Keratinocyte (primary cell): Measurements from ENCODE around the gene DIS3L2. TPM values are rescaled to one million over a fixed set of nuclear protein-coding genes. Genes with fewer than 3 reads are reported as not detected.

Experiments used
- DNase-seq: peaks from one replicate; pipeline ENCODE4 v3.0.0-alpha.2; 2011; ENCODE audit warnings: low read depth, missing footprints, low spot score
- FAIRE-seq: peaks from 2 replicates; lab custom pipeline; 2011; peaks lifted over from hg19 to GRCh38; lab: Jason Lieb, UNC
- H2AFZ ChIP-seq: 2 replicates; pipeline ENCODE4 v1.6.0; 2012; ENCODE audit warnings: low read length, control low read depth, inconsistent platforms; ENCODE audit not compliant: control insufficient read depth
- H3K27ac ChIP-seq: 2 replicates; pipeline ENCODE4 v1.5.1; 2011; ENCODE audit warnings: low read length; ENCODE audit not compliant: control insufficient read depth, insufficient read depth
- H3K27me3 ChIP-seq: 3 replicates; pipeline ENCODE4 v1.6.0; 2011; ENCODE audit warnings: low read length; ENCODE audit not compliant: control insufficient read depth, insufficient read depth; ENCODE audit errors: extremely low read depth
- H3K36me3 ChIP-seq, 2 experiments: 2 replicates in 1 of 2; 3 replicates in 1 of 2; pipeline ENCODE4 v1.5.1; 2011; ENCODE audit warnings: low read length in 2 of 2, mild to moderate bottlenecking in 1 of 2; ENCODE audit not compliant: control insufficient read depth in 2 of 2, insufficient read depth in 2 of 2; ENCODE audit errors: extremely low read depth in 1 of 2
- H3K4me1 ChIP-seq: 3 replicates; pipeline ENCODE4 v1.5.1; 2011; ENCODE audit warnings: low read length; ENCODE audit not compliant: control insufficient read depth, insufficient read depth; ENCODE audit errors: extremely low read depth
- H3K4me2 ChIP-seq: 3 replicates; pipeline ENCODE4 v1.6.0; 2011; ENCODE audit warnings: low read depth, low read length; ENCODE audit not compliant: control insufficient read depth, insufficient read depth; ENCODE audit errors: extremely low read depth
- H3K4me3 ChIP-seq, 3 experiments: fragments of 200-600 bp in 1 of 3; sonication (generic) in 1 of 3; 2 replicates in 2 of 3; 3 replicates in 1 of 3; pipeline ENCODE4 v1.5.1; 2011 to 2016; ENCODE audit warnings: low read length in 3 of 3, mild to moderate bottlenecking in 3 of 3, control low read depth in 2 of 3, inconsistent platforms in 1 of 3, low read depth in 1 of 3, mixed read lengths in 1 of 3, mixed run types in 1 of 3, moderate library complexity in 1 of 3; ENCODE audit not compliant: control insufficient read depth in 2 of 3, insufficient read depth in 2 of 3; ENCODE audit errors: extremely low read depth in 1 of 3
- H3K79me2 ChIP-seq: 2 replicates; pipeline ENCODE4 v1.6.0; 2012; ENCODE audit warnings: low read length; ENCODE audit not compliant: control insufficient read depth, insufficient read depth
- H3K9ac ChIP-seq: 3 replicates; pipeline ENCODE4 v1.6.0; 2011; ENCODE audit warnings: low read length; ENCODE audit not compliant: control insufficient read depth, insufficient read depth; ENCODE audit errors: extremely low read depth
- H3K9me1 ChIP-seq: 3 replicates; pipeline ENCODE4 v1.6.0; 2011; ENCODE audit warnings: low read length; ENCODE audit not compliant: control insufficient read depth, insufficient read depth; ENCODE audit errors: extremely low read depth
- H3K9me3 ChIP-seq: 2 replicates; pipeline ENCODE4 v1.5.1; 2012; ENCODE audit warnings: low read depth, low read length; ENCODE audit not compliant: control insufficient read depth
- H4K20me1 ChIP-seq: 3 replicates; pipeline ENCODE4 v1.6.0; 2011; ENCODE audit warnings: low read length; ENCODE audit not compliant: control insufficient read depth, insufficient read depth; ENCODE audit errors: extremely low read depth
- EZH2 ChIP-seq: IDR thresholded peaks from one replicate; pipeline ENCODE4 v1.6.1; 2012; ENCODE audit warnings: inconsistent platforms, mild to moderate bottlenecking, low read length, moderate library complexity
- dilution Hi-C: fragments of 300-500 bp; cut with MboI; formaldehyde crosslinking; loops from one replicate; pipeline ENCODE4 v1.7.0; 2020; ENCODE audit warnings: low sequenced_read_pairs; ENCODE audit not compliant: extremely low pct_ligation_motif_present
- polyA plus RNA-seq, 5 experiments: library from polyadenylated mRNA; depleted of rRNA in 3 of 5; stranded (reverse) in 3 of 5; stranded (forward) in 1 of 5; unstranded in 1 of 5; fragments of >200 nt; gene quantifications; 1 replicate in 1 of 5; 2 replicates in 3 of 5; 3 replicates in 1 of 5; pipeline versions ENCODE4 v1.2.1 to v1.2.3, GENCODE V29; 2011 to 2012; ENCODE audit warnings: missing spikeins in 2 of 5, low read depth in 1 of 5, low replicate concordance in 1 of 5
- TF ChIP-seq, protein P1 (sequence below), 3 experiments: IDR thresholded peaks in 1 of 3; conservative IDR thresholded peaks in 1 of 3; optimal IDR thresholded peaks in 1 of 3; 2 replicates in 2 of 3; 3 replicates in 1 of 3; pipeline versions ENCODE3 to v1.5.1; 2011; ENCODE audit warnings: low read length in 3 of 3, mild to moderate bottlenecking in 3 of 3, moderate library complexity in 2 of 3, control low read depth in 1 of 3, inconsistent platforms in 1 of 3; ENCODE audit not compliant: insufficient read depth in 2 of 3; ENCODE audit errors: extremely low read depth in 1 of 3

Gene DIS3L2
- polyA plus RNA-seq, 1 donor (not counting 4 experiments of a cell fraction or from before 2014, with no cell fraction given): 8.6 TPM

DNA sequence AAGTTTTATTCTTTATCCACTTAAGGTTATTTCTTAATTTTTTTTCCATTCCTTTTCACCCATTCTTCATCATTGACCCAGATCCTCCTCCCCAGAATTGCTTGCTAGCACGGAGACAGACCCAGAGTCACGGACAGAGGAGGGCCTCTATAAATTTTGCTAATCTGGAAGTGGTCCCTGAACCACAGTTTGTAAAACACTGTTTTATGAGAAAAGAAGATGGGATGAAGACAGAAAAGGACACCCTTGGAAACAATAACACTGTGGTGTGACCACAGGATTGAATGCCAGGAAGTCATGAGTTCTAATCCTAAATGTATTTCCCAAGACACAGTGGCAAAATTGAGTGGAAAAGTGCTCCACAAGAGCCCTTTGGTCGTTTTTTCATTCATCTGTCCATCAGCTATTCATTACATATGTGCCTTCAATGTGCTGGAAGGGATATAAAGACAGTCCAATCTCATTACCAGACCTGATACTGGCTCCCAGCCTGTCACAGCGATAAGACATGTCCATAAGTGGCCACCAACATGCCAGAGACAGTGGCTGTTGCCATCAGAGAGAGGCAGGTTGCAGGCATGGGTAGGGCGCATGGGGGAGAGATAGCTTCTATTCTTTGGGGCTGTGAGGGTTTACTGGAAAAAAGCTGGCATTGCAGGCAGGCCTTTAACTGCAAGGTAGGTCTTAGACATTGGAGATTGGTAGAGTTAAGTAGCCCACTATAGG is 241.8 kb downstream of the DIS3L2 start:
- no peak for TF ChIP-seq EZH2
- TF ChIP-seq, protein P1, sequence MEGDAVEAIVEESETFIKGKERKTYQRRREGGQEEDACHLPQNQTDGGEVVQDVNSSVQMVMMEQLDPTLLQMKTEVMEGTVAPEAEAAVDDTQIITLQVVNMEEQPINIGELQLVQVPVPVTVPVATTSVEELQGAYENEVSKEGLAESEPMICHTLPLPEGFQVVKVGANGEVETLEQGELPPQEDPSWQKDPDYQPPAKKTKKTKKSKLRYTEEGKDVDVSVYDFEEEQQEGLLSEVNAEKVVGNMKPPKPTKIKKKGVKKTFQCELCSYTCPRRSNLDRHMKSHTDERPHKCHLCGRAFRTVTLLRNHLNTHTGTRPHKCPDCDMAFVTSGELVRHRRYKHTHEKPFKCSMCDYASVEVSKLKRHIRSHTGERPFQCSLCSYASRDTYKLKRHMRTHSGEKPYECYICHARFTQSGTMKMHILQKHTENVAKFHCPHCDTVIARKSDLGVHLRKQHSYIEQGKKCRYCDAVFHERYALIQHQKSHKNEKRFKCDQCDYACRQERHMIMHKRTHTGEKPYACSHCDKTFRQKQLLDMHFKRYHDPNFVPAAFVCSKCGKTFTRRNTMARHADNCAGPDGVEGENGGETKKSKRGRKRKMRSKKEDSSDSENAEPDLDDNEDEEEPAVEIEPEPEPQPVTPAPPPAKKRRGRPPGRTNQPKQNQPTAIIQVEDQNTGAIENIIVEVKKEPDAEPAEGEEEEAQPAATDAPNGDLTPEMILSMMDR (optimal IDR thresholded peaks at IDR 0.05 in 1 of 3, IDR thresholded peaks at IDR 0.05 in 1 of 3, conservative IDR thresholded peaks at IDR 0.05 in 1 of 3; ENCODE audit: extremely low read depth in 1 of 3, insufficient read depth in 2 of 3, low read length in 3 of 3): no peak
- H3K4me3 ChIP-seq: no peak overlapping the region
- no peaks in the 10 kb centered on the region for H3K79me2 ChIP-seq
- H3K9ac ChIP-seq: no peak overlapping the region
- no peaks in the 10 kb centered on the region for H3K9me3 ChIP-seq
- dilution Hi-C loops: no loop called here
- H3K36me3 ChIP-seq: peaks cover 0 to 7% of the 10 kb centered on the region in 2 experiments
- no peaks in the 10 kb centered on the region for H3K4me1 ChIP-seq
- H2AFZ ChIP-seq: no peak overlapping the region
- H4K20me1 ChIP-seq: no peaks in the 10 kb centered on the region
- no peak for DNase-seq
- H3K27me3 ChIP-seq: no peaks in the 10 kb centered on the region
- FAIRE-seq: no peak
- no peaks in the 10 kb centered on the region for H3K9me1 ChIP-seq
- H3K27ac ChIP-seq: no peak overlapping the region
- H3K4me2 ChIP-seq: no peak overlapping the region

DNA sequence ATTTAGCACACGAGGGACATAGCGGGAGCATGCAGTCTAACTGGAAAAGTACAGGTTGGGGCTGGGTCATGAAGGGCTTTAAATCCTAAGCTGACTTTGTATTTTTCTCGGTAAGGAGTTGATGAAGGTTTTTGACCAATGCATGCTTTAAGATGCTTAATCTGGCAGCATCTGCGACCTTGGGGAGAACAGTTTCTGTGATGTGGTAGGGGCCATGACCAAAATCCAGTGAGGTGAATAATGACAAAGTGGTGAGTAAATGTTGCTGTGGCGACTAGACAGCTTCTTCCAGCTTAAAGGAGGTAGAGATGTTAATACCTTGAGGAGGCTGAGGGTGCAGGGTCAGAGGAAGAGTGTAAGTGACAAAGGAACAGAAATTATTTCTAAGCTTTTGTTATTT is 242.4 kb downstream of the DIS3L2 start:
- dilution Hi-C loops: no loop called here
- no peak overlapping the region for H3K4me2 ChIP-seq
- TF ChIP-seq, protein P1 (optimal IDR thresholded peaks at IDR 0.05 in 1 of 3, IDR thresholded peaks at IDR 0.05 in 1 of 3, conservative IDR thresholded peaks at IDR 0.05 in 1 of 3; ENCODE audit: extremely low read depth in 1 of 3, insufficient read depth in 2 of 3, low read length in 3 of 3): no peak
- no peak for TF ChIP-seq EZH2
- DNase-seq (no peak), FAIRE-seq (no peak)
- no peaks in the 10 kb centered on the region for H3K9me3 ChIP-seq
- no peaks in the 10 kb centered on the region for H3K4me1 ChIP-seq
- peaks cover 0 to 5% of the 10 kb centered on the region in 2 experiments for H3K36me3 ChIP-seq
- no peaks in the 10 kb centered on the region for H3K79me2 ChIP-seq
- H3K27me3 ChIP-seq: no peaks in the 10 kb centered on the region
- no peaks in the 10 kb centered on the region for H3K9me1 ChIP-seq
- H3K9ac ChIP-seq: no peak overlapping the region
- no peak overlapping the region for H2AFZ ChIP-seq
- H3K4me3 ChIP-seq: no peak overlapping the region
- H3K27ac ChIP-seq: no peak overlapping the region
- H4K20me1 ChIP-seq: no peaks in the 10 kb centered on the region
